Measurements from ENCODE around the gene LDLRAD4.
A peak's percentile ranks its signal among the peaks of the same experiment; 100 is the strongest.

LDLRAD4 gene

DNA sequence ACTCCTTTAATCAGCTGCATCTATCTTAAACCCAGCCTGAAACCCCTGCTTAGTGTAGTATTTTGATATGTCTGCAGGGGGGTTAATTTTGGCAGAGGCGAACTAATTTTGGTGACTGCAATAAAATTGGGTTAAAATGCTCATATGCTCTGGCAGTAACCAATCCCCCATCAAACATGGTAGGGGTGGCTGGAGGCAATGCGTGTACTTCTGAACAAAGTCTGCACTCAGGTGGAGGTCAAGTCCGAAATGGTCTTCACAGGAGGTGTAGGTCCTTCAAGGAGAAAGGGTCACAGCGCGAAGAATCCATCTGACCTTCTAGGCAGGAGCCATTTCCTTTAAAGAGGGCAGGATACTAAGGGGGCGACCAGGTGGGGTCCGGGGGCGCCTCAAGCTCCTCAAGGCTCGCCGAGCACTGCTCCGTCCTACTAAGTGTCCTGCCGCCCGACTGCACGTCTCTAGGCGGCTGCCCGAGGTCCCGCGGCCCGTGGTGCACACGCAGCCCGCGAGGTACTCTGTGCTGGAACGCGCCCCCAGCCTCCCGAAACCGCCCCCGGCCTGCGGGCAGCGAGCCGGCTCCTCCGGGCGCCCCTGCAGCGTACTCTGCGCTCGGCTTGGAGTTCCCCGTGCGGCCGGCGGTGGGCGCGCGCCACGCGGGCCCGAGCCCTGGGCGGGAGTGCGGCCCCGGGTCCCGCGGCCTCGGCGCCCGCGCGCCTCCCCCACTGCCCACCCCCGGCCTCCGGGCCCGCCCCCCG is 1.7 kb upstream of the LDLRAD4 start:
- Histone ChIP-seq H3K4me1 (peaks cover 25% of the 10 kb centered on the region), H3K79me2 (no peaks in the 10 kb centered on the region), H3K27ac (peak overlapping the region; percentile 8), H2AFZ (peak overlapping the region; percentile 81), H3K27me3 (ENCODE audit: control insufficient read depth, insufficient read depth, low read length) (no peaks in the 10 kb centered on the region), H3K4me2 (ENCODE audit: low read length) (peak overlapping the region; percentile 65), H3K36me3 (ENCODE audit: control insufficient read depth, insufficient read depth, low read length) (no peaks in the 10 kb centered on the region), H3K9ac (no peak overlapping the region), H3K9me3 (ENCODE audit: control insufficient read depth, low read length) (no peaks in the 10 kb centered on the region), H3K4me3 (ENCODE audit: low read depth, low read length) (peak overlapping the region; percentile 46)
- peak; percentile 16 for TF ChIP-seq CTCF (IDR thresholded peaks at IDR 0.05)

- no peaks in the 10 kb centered on the region for H3K27me3 ChIP-seq (ENCODE audit: control insufficient read depth, insufficient read depth, low read length)
- no peak overlapping the region for H3K27ac ChIP-seq
- no peak for TF ChIP-seq CTCF (IDR thresholded peaks at IDR 0.05)
- H3K4me2 ChIP-seq (ENCODE audit: low read length), result peak overlapping the region; percentile 45
- no peaks in the 10 kb centered on the region for H3K79me2 ChIP-seq
- no peaks in the 10 kb centered on the region for H3K9me3 ChIP-seq (ENCODE audit: control insufficient read depth, low read length)
- peak overlapping the region; percentile 47 for H3K4me3 ChIP-seq (ENCODE audit: low read depth, low read length)
- H3K4me1 ChIP-seq, result peaks cover 32% of the 10 kb centered on the region
- H3K9ac ChIP-seq, result no peak overlapping the region
- H2AFZ ChIP-seq, result peak overlapping the region; percentile 91
- H3K36me3 ChIP-seq (ENCODE audit: control insufficient read depth, insufficient read depth, low read length), result no peaks in the 10 kb centered on the region
Measured at GRCh38 chr18:13217466-13217961, 1.0 kb upstream of the LDLRAD4 start.

- Histone ChIP-seq H3K9ac (no peak overlapping the region), H2AFZ (peak overlapping the region; percentile 91), H3K27me3 (ENCODE audit: control insufficient read depth, insufficient read depth, low read length) (no peaks in the 10 kb centered on the region), H3K4me1 (peaks cover 36% of the 10 kb centered on the region), H3K4me2 (ENCODE audit: low read length) (peak overlapping the region; percentile 73), H3K27ac (peak overlapping the region; percentile 60), H3K4me3 (ENCODE audit: low read depth, low read length) (peak overlapping the region; percentile 48), H3K79me2 (no peaks in the 10 kb centered on the region), H3K9me3 (ENCODE audit: control insufficient read depth, low read length) (no peaks in the 10 kb centered on the region), H3K36me3 (ENCODE audit: control insufficient read depth, insufficient read depth, low read length) (no peaks in the 10 kb centered on the region)
- no peak for TF ChIP-seq CTCF (IDR thresholded peaks at IDR 0.05)
Measured at GRCh38 chr18:13217971-13218367, 591 bp upstream of the LDLRAD4 start.

GRCh38 chr18:13218997-13219396 is 437 bp downstream of the LDLRAD4 start:
- Histone ChIP-seq H3K4me1 (peaks cover 40% of the 10 kb centered on the region), H3K4me3 (ENCODE audit: low read depth, low read length) (peak overlapping the region; percentile 48), H3K9ac (no peak overlapping the region), H3K9me3 (ENCODE audit: control insufficient read depth, low read length) (no peaks in the 10 kb centered on the region), H3K4me2 (ENCODE audit: low read length) (peak overlapping the region; percentile 73), H3K79me2 (no peaks in the 10 kb centered on the region), H3K36me3 (ENCODE audit: control insufficient read depth, insufficient read depth, low read length) (no peaks in the 10 kb centered on the region), H3K27me3 (ENCODE audit: control insufficient read depth, insufficient read depth, low read length) (no peaks in the 10 kb centered on the region), H2AFZ (peak overlapping the region; percentile 91), H3K27ac (peak overlapping the region; percentile 60)
- TF ChIP-seq CTCF (IDR thresholded peaks at IDR 0.05), result no peak
